Non-pigmented ciliary epithelial cell (primary cell): Measurements from ENCODE around the gene ARRB1.
"Not testable (repeated sequence)": the region's sequence is repeated elsewhere in the genome, so short reads cannot be mapped to it uniquely, and the experiment has no call there.

ENCODE experiments used
- DNase-seq: peaks from one replicate; pipeline ENCODE4 v3.0.0-alpha.2; 2010; ENCODE audit warnings: low read depth

Gene ARRB1

DNA sequence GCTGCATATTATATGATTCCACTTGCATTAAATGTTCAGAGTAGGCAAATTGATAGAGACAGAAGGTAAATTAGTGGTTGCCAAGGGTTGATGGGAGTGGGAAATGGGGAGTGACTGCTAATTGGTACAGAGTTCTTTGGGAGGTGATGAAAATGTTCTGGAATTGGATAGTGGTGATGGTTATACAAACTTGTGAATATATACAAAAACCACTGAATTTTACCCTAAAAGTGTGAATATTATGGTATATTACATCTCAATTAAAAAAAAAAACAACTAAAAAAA lies 52.5 kb downstream of the ARRB1 start:
- no peak for DNase-seq

DNA sequence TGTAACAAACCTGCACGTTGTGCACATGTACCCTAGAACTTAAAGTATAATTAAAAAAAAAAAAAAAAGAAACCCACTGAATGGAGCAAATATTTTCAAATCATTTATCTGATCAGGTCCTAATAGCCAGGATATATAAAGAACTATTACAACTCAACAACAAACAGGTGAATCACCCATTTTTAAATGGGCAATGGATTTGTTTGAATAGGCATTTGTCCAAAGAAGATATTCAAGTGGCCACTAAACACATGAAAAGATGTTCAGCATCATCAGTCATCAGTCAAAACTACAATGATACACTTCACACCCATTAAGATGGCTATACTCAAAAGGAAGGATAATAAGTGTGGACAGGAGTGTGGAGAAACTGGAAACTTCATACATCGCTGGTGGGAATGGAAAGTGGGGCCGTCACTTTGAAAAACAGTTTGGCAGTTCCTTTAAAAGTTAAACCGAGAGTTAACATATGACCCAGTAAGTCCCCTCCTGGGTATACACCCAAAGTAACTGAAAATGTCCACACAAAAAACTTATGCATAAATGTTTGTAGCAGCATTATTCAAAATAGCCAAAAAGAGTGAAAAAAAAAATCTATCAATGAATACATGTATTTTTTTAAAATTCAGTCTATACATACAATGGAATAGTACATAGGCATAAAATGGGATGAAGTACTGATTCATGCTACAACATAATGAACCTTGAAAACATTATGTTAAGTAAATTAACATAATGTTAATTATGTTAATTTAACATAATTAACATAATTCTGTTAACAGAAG lies 53.1 kb downstream of the ARRB1 start:
- no peak for DNase-seq

- no peak for DNase-seq
Measured at GRCh38 chr11:75293903-75294302, 57.6 kb downstream of the ARRB1 start.

GRCh38 chr11:75292943-75293342 lies 58.5 kb downstream of the ARRB1 start:
- no peak for DNase-seq

GRCh38 chr11:75291741-75292140 lies 59.7 kb downstream of the ARRB1 start:
- DNase-seq = no peak

DNA sequence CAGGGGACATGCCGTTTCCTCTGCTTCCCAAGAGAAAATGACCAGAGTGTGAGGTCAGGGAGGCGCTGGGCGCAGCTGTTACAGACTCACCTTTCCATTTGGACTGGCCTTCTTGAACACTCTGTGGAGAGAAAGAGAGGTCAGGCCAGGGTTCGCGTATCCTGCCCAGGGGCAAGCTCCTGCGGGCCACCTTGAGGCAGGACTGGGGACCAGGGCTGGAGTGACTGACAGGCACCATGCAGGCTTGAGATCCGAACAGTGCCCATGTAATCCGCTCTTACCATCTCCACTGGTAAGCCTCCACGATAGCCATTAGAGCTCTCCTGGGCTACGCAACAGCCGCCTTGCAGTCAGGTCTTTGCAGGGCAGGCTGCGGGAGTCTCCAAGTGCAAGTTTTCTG lies 61.5 kb downstream of the ARRB1 start:
- DNase-seq = no peak

GRCh38 chr11:75289511-75289760 lies 62.0 kb downstream of the ARRB1 start:
- DNase-seq = no peak

GRCh38 chr11:75287579-75287978 lies 63.9 kb downstream of the ARRB1 start:
- no peak for DNase-seq

- DNase-seq = no peak
Measured at GRCh38 chr11:75286826-75287465, 64.5 kb downstream of the ARRB1 start.

DNA sequence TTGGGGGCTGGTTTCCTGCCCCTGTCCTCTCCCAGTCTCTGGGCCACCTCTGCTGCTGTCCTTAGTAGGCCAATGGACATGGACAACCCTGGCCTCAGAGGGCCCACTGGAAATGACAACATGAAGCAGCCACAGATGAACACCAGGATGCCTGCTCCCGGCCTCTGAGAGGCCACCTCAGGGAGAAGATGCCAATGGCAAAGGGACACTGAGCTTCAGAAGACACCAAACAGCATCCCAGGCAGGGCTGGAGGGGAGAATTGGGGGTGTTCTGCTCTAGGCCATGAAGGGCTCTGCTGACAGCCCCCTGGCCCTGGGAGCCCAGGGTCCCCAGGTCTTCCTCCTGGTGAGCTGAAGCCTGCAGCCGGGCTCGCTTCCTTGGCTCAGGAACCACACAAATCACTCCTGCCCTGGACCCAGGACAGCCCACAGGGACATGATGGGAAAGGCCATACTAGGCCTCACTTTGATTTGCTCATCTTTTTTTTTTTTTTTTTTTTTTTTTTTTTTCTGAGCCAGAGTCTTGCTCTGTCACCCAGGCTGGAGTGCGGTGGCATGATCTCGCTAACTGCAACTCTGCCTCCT lies 65.6 kb downstream of the ARRB1 start:
- DNase-seq = no peak

GRCh38 chr11:75283391-75283931 lies 68.0 kb downstream of the ARRB1 start:
- no peak for DNase-seq

GRCh38 chr11:75281469-75282095 lies 69.9 kb downstream of the ARRB1 start:
- no peak for DNase-seq

DNA sequence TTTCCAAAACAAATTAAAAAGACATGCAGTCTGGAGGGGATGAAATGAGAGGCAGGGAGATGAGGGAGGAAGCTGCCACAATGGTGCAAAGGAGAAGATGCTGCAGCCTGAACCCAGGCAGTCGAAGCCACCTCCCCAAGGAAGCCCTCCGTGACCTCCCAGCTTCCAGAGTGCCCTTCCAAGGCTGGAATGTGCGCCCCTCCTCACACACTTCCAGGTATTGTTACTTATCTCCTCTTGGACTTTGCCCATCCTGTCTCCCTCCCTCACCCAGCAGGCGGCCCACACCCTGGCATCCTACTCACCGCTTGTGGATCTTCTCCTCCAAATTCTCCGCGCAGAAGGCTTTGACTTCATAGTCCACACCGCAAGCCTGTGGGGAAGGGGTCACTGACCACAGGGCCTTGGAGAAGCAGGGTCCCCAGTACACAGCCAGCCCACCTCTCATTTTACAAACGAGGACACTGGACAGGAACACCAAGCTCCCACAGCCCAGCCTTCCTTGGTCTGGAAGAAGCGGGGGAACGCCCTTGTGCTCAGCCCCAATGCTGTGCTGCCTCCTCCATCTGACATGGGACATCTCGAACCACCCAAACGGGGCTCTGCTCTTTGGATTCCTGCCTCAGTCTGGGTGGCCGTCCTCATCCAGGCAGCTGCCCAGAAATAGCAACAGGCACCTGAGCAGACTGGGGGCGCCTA lies 70.5 kb downstream of the ARRB1 start:
- no peak for DNase-seq

DNA sequence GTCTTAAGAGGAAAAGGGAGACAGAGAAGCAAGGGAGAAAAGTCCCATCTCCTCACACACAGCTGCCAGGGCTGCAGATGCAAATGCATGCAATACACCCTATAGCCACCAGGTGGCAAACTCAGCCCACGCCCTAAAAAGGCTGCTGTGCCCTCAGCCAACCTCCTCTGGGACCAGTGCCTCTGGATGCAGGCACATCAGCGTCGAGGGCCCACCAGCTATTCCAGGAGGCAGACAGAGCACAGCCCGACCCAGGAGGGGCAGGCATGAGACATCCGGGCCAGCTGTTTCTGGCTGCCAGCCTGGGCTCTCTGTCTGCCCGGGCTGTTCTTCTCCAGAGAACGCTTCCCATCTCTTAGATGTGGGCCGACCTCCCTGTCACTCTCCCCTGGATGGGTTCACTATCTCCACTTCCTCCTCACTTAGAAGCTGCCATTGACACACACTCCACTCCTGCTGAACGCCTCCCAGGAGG lies 71.2 kb downstream of the ARRB1 start:
- DNase-seq = peak; percentile 20

DNA sequence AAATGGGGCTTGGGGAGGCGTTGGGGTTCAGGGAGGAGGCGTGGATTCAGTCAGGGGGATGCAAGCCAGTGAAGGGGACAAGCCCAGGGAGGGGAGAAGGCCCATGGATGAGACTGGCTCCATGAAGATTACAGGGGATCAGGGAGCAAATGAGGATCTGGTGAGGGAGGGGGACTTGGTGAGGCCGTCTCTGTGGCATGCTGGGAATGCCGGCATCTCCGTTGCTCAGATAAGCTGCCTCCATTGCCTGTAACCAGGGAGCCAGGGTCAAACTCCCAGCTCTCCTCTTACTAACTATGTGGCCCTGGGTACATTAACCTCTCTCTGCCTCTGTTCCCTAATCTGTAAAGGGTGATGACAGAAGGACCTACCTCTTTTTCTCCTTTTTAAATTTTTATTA lies 72.2 kb downstream of the ARRB1 start:
- peak; percentile 15 for DNase-seq

DNA sequence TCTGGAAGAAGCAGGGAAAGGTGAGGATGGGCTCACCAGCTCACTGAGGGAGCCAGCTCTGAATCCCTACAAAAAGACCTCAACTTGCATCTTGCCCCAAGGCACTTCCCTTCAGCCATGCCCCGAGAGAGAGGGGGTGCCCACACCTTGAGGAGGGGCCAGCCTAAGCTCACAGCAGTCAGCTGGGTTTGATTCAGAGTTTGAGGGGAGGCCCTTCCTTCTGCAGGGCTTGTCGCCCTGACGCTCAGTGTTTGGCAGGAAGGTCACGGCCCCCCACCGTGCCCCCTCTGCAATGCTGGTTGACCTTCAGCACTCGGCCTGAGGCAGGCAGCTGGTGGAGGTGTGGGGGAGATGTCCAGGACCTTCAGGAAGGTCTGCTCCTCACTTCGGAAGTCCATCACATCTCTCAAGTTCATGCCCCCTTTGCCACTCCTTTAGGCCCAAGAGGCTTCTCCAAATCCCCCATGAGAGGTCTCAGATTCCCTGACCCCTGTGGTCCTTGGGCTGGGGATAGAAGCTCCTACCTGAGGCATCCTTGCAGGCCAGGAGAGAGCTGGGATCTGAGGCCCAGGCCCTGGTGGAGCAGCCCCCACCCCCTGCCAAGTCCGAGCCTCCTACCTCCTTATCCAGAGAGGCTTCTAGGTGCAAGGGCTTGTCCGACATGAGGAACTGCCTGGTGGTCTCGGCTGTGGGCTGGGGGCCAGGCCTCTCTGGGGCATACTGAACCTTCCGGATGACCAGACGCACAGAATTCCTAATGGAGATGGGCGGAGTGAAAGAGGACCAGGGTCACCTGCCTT lies 73.3 kb downstream of the ARRB1 start:
- DNase-seq = no peak

DNA sequence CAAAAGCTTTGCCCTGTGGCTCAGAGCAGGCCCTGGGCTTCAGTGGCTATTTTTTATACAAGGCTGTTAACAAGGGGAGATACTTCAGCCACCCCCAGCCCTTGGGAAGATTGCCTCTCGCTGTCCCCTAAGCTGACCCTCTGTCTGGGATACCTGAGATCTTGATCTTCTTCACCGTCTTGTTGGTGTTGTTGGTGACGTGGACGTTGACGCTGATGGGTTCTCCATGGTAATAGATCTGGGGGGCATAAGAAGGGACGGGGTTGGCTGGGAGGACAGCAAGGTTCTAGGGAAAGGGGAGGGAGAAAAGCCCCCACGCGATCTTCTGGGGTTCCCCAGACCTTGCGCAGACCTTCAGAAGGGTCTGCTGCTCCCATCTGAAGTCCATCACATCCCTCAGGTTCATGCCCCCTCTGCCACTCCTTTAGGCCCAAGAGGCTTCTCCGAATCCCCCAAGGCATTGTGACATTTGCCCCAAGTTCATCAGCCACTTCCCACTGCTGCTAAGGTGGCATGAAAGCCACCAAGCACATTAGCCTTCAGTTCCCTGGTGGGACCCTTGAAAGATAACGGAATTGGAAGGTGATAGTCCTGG lies 74.2 kb downstream of the ARRB1 start:
- no peak for DNase-seq

- DNase-seq = no peak
Measured at GRCh38 chr11:75276686-75277085, 74.8 kb downstream of the ARRB1 start.

- DNase-seq = no peak
Measured at GRCh38 chr11:75276186-75276585, 75.3 kb downstream of the ARRB1 start.

- no peak for DNase-seq
Measured at GRCh38 chr11:75275581-75275980, 75.9 kb downstream of the ARRB1 start.

GRCh38 chr11:75274716-75275115 lies 76.7 kb downstream of the ARRB1 start:
- DNase-seq = not testable (repeated sequence)
